Mucosa of rectum (tissue), 2 donors: ENCODE results near the gene ZNF768.
A peak's percentile ranks its signal among the peaks of the same experiment; 100 is the strongest.

Experiments used
- H3K27ac ChIP-seq, 2 donors: one replicate each; pipeline ENCODE4 v1.7.0; 2013; ENCODE audit warnings: inconsistent platforms in 2 of 2, low read depth in 2 of 2, low read length in 2 of 2
- H3K27me3 ChIP-seq, 2 donors: one replicate each; pipeline ENCODE4 v1.7.0; 2013; ENCODE audit warnings: low read length in 2 of 2; ENCODE audit not compliant: control insufficient read depth in 2 of 2, insufficient read depth in 2 of 2
- H3K36me3 ChIP-seq, 2 donors: one replicate each; pipeline ENCODE4 v1.7.0; 2013; ENCODE audit warnings: low read length in 2 of 2; ENCODE audit not compliant: control insufficient read depth in 2 of 2, insufficient read depth in 2 of 2
- H3K4me1 ChIP-seq, 2 donors: one replicate each; pipeline ENCODE4 v1.7.0; 2013; ENCODE audit warnings: low read length in 2 of 2, mild to moderate bottlenecking in 1 of 2; ENCODE audit not compliant: control insufficient read depth in 2 of 2, insufficient read depth in 2 of 2
- H3K4me3 ChIP-seq, 2 donors: one replicate each; pipeline ENCODE4 v1.7.0; 2013; ENCODE audit warnings: low read length in 2 of 2
- H3K9ac ChIP-seq, 2 donors: one replicate each; pipeline ENCODE4 v1.7.0; 2013; ENCODE audit warnings: low read length in 2 of 2, low read depth in 1 of 2, mild to moderate bottlenecking in 1 of 2
- H3K9me3 ChIP-seq, 2 donors: one replicate each; pipeline ENCODE4 v1.7.0; 2013; ENCODE audit warnings: low read length in 2 of 2; ENCODE audit not compliant: control insufficient read depth in 2 of 2
- donor health status: healthy.
- donor health status: Normal muscosa, but diverticular disease.

The ZNF768 gene

DNA sequence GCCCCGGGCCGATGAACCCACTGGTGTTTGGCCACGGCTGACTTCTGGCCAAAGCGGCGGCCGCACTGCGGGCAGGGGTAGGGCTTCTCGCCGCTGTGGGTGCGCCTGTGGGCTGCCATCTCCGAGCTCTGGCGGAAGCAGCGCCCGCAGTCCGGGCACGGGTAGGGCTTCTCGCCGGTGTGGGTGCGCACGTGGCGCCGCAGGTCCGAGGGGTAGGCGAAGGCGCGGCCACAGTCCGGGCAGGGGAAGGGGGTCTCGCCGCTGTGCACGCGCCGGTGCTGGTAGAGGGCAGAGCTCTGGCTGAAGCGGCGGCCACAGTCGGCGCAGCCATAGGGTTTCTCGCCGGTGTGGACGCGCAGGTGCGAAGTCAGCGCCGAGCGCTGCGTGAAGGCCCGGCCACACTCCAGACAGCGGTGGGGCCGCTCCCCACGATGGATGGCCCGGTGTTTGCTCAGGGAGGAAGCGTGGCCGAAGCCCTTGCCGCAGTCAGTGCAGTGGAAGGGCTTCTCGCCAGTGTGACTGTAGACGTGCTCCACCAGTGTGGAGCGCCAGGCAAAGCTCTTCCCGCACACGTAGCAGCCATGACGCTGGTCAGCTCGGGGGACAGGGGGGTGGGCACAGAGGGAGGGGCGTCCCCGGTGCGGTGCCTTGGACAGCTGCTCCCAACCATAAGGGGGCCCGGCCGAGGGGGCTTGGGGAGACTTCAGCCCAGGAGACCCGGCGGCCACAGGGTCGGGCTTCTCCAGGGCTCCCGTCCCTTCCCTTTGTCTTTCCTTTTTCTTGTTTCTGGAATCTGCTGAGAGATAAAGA lies 29.2 kb upstream of the ZNF768 start:
- Histone ChIP-seq H3K27me3 (no peaks in the 10 kb centered on the region), H3K36me3 (peaks cover 6 to 20% of the 10 kb centered on the region in 2 donors), H3K4me1 (peaks cover 10 to 34% of the 10 kb centered on the region in 2 donors), H3K9ac (no peak overlapping the region), H3K4me3 (peak overlapping the region in 1 of 2 donors; percentile 27), H3K9me3 (no peaks in the 10 kb centered on the region), H3K27ac (no peak overlapping the region)

DNA sequence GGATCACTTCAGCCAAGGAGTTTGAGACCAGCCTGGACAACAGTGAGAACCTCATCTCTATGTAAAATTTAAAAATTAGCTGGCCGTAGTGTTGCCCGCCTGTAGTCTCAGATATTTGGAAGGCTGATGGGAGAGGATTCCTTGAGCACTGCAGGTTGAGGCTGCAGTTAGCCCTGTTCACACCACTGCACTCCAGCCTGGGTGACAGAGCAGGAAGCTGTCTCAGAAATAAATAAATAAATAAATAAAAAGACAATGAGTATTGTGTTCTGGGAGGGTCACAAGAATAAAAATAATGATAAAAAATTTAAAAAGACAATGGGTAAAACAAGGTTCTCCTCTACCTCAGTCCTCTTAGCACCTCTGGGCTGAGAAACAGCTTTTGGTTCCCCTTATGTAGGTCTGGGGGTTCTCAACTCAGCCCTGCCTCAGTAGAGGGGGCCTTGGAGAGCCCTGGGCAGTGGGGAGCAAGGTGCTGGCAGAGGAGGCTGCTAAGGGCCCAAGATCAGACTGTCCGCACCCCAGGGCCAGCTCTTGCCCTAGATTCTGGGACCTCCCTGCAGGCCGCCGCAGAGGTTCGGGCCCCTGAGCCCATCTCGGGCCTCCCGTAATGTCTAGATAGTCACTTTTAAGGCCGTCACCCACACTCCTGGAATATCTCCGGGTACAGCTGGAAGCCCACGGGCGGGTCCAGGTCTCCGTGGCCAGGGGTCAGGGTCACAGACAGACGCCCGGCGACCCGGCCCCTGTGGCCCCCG lies 28.4 kb upstream of the ZNF768 start:
- H3K9me3 ChIP-seq, result no peaks in the 10 kb centered on the region
- peaks cover 10 to 32% of the 10 kb centered on the region in 2 donors for H3K4me1 ChIP-seq
- no peak overlapping the region for H3K9ac ChIP-seq
- H3K27ac ChIP-seq, result no peak overlapping the region
- H3K36me3 ChIP-seq, result peaks cover 6 to 20% of the 10 kb centered on the region in 2 donors
- no peaks in the 10 kb centered on the region for H3K27me3 ChIP-seq
- no peak overlapping the region for H3K4me3 ChIP-seq

DNA sequence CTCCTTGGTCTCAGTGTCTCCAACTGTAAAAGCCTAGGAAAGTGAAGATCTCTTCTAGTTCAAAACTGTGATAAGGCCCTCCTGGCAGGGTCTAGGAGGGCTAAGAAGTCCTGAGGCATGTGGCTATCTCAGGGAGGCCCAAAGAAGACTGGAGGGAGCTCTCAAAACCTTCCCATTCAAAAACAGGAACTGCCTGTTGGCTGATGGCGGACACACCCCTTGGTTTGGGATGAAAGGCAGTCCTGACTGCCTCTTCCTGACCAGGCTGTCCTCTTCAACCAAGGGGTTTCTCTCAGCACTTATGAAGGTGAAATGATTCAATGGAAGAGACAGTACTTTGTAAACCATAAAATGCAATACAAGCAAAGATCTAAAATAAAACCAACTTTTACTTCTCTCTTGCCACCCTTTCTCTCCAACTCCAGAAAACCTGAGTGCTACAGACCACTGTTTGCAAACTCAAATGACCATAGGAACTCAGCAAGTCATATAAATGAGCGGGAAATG lies 27.1 kb upstream of the ZNF768 start:
- Histone ChIP-seq H3K9me3 (no peaks in the 10 kb centered on the region), H3K9ac (no peak overlapping the region)

DNA sequence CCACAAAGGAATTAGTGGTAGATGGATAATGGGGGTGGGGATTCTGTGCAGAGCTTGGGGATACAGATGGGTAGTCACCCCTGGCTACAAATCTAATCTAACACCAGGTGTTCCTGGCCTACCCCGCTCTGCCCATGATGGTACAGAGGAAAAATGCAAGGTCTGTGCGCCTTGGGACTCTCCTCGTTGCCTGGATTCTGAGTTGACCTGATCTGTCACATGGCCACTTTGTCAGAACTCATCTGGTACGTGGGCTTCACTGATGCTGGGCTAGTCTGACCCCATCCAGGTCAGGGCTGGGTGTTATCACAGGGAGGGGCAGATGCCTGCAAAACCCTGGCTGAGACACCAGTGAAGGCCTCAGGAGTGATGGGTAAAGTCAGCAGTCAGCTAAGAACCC lies 26.6 kb upstream of the ZNF768 start:
- no peak overlapping the region for H3K4me3 ChIP-seq
- H3K4me1 ChIP-seq, result peaks cover 23 to 31% of the 10 kb centered on the region in 2 donors
- peaks cover 6 to 20% of the 10 kb centered on the region in 2 donors for H3K36me3 ChIP-seq
- H3K27ac ChIP-seq, result no peak overlapping the region
- no peaks in the 10 kb centered on the region for H3K9me3 ChIP-seq
- H3K9ac ChIP-seq, result no peak overlapping the region
- no peaks in the 10 kb centered on the region for H3K27me3 ChIP-seq

More for the DNA sequence above, 27.1 kb upstream of the ZNF768 start:
- H3K27me3 ChIP-seq, result no peaks in the 10 kb centered on the region
- peaks cover 6 to 20% of the 10 kb centered on the region in 2 donors for H3K36me3 ChIP-seq
- H3K4me1 ChIP-seq, result peaks cover 19 to 31% of the 10 kb centered on the region in 2 donors
- no peak overlapping the region for H3K27ac ChIP-seq
- no peak overlapping the region for H3K4me3 ChIP-seq

DNA sequence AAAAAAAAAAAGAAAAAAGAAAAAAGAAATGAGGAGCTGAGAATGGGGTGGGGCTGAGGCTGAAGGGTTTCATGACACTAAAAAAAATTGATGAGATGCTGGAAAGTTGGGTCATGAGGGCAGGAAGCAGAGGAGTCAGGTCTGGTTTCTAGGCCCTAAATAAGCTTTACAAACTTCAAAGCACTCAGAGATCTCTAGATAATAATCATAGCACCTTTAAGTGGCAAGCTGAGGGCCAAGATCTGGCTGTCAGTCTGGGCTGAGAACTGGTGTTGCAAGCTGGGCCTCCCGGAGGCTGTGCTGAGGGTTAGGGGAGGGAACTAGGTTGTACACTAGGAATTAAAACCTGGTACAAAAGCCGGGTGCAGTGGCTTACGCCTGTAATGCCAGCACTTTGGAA lies 25.4 kb upstream of the ZNF768 start:
- H3K9me3 ChIP-seq, result no peaks in the 10 kb centered on the region
- H3K27me3 ChIP-seq, result no peaks in the 10 kb centered on the region
- peaks cover 6 to 20% of the 10 kb centered on the region in 2 donors for H3K36me3 ChIP-seq
- peaks cover 20 to 24% of the 10 kb centered on the region in 2 donors for H3K4me1 ChIP-seq
- H3K9ac ChIP-seq, result no peak overlapping the region
- H3K4me3 ChIP-seq, result no peak overlapping the region
- no peak overlapping the region for H3K27ac ChIP-seq

DNA sequence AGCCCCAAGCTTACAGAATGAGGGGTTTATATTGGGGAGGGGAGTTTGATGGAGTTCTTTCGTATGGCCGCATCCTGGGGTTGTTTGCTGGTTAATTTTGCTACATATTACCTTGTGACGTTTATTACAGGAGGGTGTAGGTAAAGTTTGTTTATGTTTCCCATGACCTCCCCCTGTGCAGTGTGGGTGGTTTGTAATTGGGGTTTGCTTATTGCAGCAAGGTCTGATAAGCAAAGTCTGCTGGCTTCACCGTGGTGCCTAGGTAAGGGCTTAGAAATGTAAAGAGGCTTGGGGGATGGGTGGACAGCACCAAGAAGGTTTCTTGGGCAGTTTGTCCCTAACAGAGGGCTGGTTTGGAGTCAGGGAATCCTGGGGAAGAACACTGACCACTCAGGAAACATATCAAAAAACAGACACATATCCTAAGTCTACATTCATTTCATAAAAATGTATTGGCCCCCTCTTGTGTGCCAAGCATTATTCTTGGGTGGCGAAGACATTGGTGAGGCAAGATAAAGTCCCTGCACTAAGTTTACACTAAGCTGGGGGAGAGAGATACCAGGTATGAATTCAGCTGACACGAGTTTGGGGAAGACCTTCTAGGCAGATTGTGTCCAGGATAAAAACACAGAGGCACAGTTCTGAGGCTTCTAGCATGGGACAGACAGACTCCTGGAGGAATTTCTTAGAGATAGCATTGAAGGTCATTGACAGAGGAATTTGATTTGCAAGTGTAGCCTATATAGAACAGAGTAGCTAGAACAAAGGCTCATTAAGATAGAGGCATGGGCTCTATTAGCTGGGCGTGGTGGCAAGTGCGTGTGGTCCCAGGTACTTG lies 22.3 kb upstream of the ZNF768 start:
- H3K4me1 ChIP-seq, result peaks cover 14 to 15% of the 10 kb centered on the region in 2 donors
- no peak overlapping the region for H3K4me3 ChIP-seq
- H3K27ac ChIP-seq, result peak overlapping the region in 1 of 2 donors; percentile 70

DNA sequence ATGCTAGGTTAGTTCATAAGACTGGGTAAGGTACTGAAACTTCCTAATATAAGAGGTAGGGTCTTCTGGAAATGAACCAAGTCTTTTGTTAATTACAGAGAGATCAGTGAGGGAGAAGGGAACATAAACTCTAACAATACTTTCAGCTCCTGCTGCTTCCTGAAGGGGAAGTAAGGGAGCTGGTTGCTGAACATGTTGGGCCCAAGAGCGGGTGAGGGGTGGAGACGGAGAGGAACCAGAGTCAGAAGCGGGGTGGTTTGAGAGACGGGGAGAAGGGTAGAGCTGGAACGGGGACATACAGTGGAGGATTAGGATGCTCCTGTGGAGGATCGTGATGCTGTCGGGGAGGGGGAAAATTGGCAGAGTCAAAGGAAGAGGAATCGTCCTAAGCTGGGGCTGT lies 19.7 kb upstream of the ZNF768 start:
- H3K9ac ChIP-seq, result no peak overlapping the region
- H3K4me1 ChIP-seq, result peaks cover 19 to 31% of the 10 kb centered on the region in 2 donors
- no peaks in the 10 kb centered on the region for H3K9me3 ChIP-seq

More for the DNA sequence above, 22.3 kb upstream of the ZNF768 start:
- no peaks in the 10 kb centered on the region for H3K9me3 ChIP-seq
- H3K27me3 ChIP-seq, result no peaks in the 10 kb centered on the region
- H3K36me3 ChIP-seq, result peaks cover 4 to 8% of the 10 kb centered on the region in 2 donors
- peak overlapping the region in 1 of 2 donors; percentile 48 for H3K9ac ChIP-seq

DNA sequence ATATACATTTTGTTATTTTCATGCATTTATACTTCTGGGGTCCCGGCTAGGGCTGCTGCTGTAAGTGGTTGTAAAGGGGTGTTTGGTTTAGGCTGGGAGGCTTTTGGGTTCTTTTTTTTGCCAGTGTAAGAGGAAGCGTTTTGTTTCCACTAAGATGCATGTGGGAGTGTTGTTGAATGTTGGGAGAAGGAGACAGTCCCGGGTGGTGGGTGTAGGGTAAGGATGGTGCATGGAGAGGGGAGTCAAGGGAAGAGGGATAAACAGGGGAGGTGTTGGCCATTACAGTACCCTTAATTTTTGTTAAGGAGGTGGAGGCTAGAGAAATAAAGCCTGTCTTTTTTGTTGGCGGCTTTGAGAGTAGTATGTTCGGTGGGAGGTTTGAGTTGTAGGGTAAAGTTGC lies 16.7 kb upstream of the ZNF768 start:
- no peaks in the 10 kb centered on the region for H3K9me3 ChIP-seq
- no peak overlapping the region for H3K4me3 ChIP-seq
- peak overlapping the region in 1 of 2 donors; percentile 83 for H3K27ac ChIP-seq
- peaks cover 18 to 21% of the 10 kb centered on the region in 2 donors for H3K4me1 ChIP-seq
- H3K9ac ChIP-seq, result no peak overlapping the region
- H3K27me3 ChIP-seq, result no peaks in the 10 kb centered on the region
- H3K36me3 ChIP-seq, result no peaks in the 10 kb centered on the region

More for the DNA sequence above, 19.7 kb upstream of the ZNF768 start:
- Histone ChIP-seq H3K27ac (no peak overlapping the region), H3K4me3 (no peak overlapping the region), H3K27me3 (no peaks in the 10 kb centered on the region), H3K36me3 (no peaks in the 10 kb centered on the region)

DNA sequence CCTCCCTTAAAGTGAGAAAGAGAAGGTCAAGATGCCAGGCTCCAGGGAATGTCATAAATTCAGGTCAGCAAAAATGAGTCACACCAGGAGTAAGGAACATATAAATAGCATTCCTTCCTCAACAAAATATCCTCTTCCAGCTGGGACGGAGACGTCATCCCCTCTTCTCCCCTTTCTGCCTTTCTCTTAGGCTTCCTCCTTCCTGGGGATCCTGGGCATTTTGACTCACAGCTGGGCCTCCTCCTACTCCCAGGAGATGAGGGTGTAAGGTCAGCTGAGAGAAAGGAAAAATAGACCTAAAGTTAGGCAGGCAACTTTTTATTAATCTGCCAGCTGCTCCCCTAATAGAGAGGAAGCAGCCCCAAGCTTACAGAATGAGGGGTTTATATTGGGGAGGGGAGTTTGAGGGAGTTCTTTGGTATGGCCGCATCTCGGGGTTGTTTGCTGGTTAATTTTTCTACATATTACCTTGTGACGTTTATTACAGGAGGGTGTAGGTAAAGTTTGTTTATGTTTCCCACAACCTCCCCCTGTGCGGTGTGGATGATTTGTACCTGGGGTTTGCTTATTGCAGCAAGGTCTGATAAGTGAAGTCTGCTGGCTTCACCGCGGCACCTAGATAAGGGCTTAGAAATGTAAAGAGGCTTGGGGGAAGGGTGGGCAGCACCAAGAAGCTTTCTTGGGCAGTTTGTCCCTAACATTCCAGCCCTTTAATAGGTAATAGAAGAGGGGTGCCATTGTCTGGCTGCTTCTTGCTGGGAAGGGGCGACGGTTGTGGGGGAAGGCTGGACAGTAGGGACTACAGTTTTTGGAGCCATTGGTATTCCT lies 15.3 kb upstream of the ZNF768 start:
- Histone ChIP-seq H3K27ac (peak overlapping the region; percentile 83 to 88), H3K27me3 (no peaks in the 10 kb centered on the region), H3K4me3 (peak overlapping the region in 1 of 2 donors; percentile 50), H3K4me1 (peaks cover 18% of the 10 kb centered on the region in 2 donors), H3K36me3 (no peaks in the 10 kb centered on the region), H3K9me3 (no peaks in the 10 kb centered on the region), H3K9ac (peak overlapping the region; percentile 51 to 54)
